OCI-LY7 (cell line): Measurements from ENCODE around the gene KCNIP1. TPM values are rescaled to one million over a fixed set of nuclear protein-coding genes. Genes with fewer than 3 reads are reported as not detected.

Experiments used
- BruUV-seq: library from RNA; stranded (reverse); fragments of 400-500 nt; replicated peaks from 2 replicates; lab custom pipeline; 2021; lab: Mats Ljungman, UMichigan
- CTCF ChIA-PET: fragments of 300-600 bp; sonication (Branson Sonifier 250); formaldehyde crosslinking; loops from one replicate; lab custom pipeline; 2022; ENCODE audit warnings: antibody characterized with exemption; ENCODE audit not compliant: unreplicated experiment; lab: Charles Lee
- POLR2A ChIA-PET: fragments of 300-600 bp; sonication (Branson Sonifier 250); formaldehyde crosslinking; loops from one replicate; lab custom pipeline; 2022; ENCODE audit warnings: antibody characterized with exemption; lab: Charles Lee
- DNase-seq: peaks from one replicate; pipeline ENCODE4 v3.0.0-alpha.2; 2015; ENCODE audit warnings: low spot score
- H2AFZ ChIP-seq: fragments of 200-600 bp; sonication (generic), shearing (Covaris generic); 2 replicates; pipeline ENCODE4 v1.6.1; 2014; ENCODE audit warnings: mild to moderate bottlenecking, antibody characterized with exemption, low read length, moderate library complexity
- H3K27ac ChIP-seq: fragments of 200-600 bp; sonication (generic); 2 replicates; pipeline ENCODE4 v1.5.1; 2014; ENCODE audit warnings: mixed run types, low read depth, mild to moderate bottlenecking, moderate library complexity, low read length, inconsistent platforms; ENCODE audit not compliant: poor library complexity, severe bottlenecking
- H3K36me3 ChIP-seq: fragments of 200-600 bp; sonication (generic); 2 replicates; pipeline ENCODE4 v1.6.1; 2014; ENCODE audit warnings: mild to moderate bottlenecking, antibody characterized with exemption, low read length, moderate library complexity, mixed read lengths; ENCODE audit not compliant: insufficient read depth
- H3K4me1 ChIP-seq: fragments of 200-600 bp; sonication (generic); 2 replicates; pipeline ENCODE4 v1.5.1; 2014; ENCODE audit warnings: mild to moderate bottlenecking, low read length; ENCODE audit not compliant: insufficient read depth, poor library complexity, severe bottlenecking
- H3K4me2 ChIP-seq: fragments of 200-600 bp; sonication (generic); 2 replicates; pipeline ENCODE4 v1.6.1; 2014; ENCODE audit warnings: mild to moderate bottlenecking, low read length
- H3K4me3 ChIP-seq: fragments of 200-600 bp; sonication (generic); 2 replicates; pipeline ENCODE4 v1.5.1; 2014; ENCODE audit warnings: mild to moderate bottlenecking, low read depth, low read length; ENCODE audit not compliant: poor library complexity, severe bottlenecking
- H3K79me2 ChIP-seq: fragments of 200-600 bp; sonication (generic); 2 replicates; pipeline ENCODE4 v1.6.1; 2016; ENCODE audit warnings: low read depth, mild to moderate bottlenecking, low read length, moderate library complexity, mixed read lengths; ENCODE audit not compliant: insufficient read depth
- H3K9me2 ChIP-seq: fragments of 200-600 bp; sonication (generic); 2 replicates; pipeline ENCODE4 v1.6.1; 2016; ENCODE audit warnings: mild to moderate bottlenecking, low read length, mixed read lengths; ENCODE audit not compliant: insufficient read depth
- H3K9me3 ChIP-seq: fragments of 200-600 bp; sonication (generic); 2 replicates; pipeline ENCODE4 v1.6.1; 2014; ENCODE audit warnings: mild to moderate bottlenecking, mixed run types, low read length, mixed read lengths
- H4K20me1 ChIP-seq: fragments of 200-600 bp; sonication (generic); 2 replicates; pipeline ENCODE4 v1.6.1; 2014; ENCODE audit warnings: mild to moderate bottlenecking, antibody characterized with exemption, low read length, moderate library complexity, mixed read lengths; ENCODE audit not compliant: insufficient read depth
- EZH2phosphoT487 ChIP-seq: fragments of 200-600 bp; sonication (generic); IDR thresholded peaks from 2 replicates; pipeline ENCODE4 v1.6.1; 2018; ENCODE audit warnings: low read depth, borderline replicate concordance, mild to moderate bottlenecking, mixed run types, antibody characterized with exemption, low read length, moderate library complexity, mixed read lengths
- intact Hi-C: fragments of 100-400 bp; cut with micrococcal nuclease; formaldehyde crosslinking; loops from one replicate; pipeline ENCODE4 v1.10.0; 2022; ENCODE audit not compliant: unreplicated experiment
- total RNA-seq, 2 experiments: library from RNA; depleted of rRNA in 1 of 2; stranded (reverse); fragments of >200 nt in 1 of 2; shearing (Covaris generic) in 1 of 2; gene quantifications; 2 replicates each; pipeline ENCODE4 v1.2.3, GENCODE V29; 2014 to 2022
- TF ChIP-seq, protein P1 (sequence below): fragments of 200-600 bp; sonication (generic); conservative IDR thresholded peaks from 2 replicates; pipeline ENCODE4 v1.5.1; 2014; ENCODE audit warnings: mild to moderate bottlenecking, antibody characterized with exemption, low read length, moderate library complexity, mixed read lengths

Gene KCNIP1
- total RNA-seq, 2 experiments from 2014 or later = not detected

DNA sequence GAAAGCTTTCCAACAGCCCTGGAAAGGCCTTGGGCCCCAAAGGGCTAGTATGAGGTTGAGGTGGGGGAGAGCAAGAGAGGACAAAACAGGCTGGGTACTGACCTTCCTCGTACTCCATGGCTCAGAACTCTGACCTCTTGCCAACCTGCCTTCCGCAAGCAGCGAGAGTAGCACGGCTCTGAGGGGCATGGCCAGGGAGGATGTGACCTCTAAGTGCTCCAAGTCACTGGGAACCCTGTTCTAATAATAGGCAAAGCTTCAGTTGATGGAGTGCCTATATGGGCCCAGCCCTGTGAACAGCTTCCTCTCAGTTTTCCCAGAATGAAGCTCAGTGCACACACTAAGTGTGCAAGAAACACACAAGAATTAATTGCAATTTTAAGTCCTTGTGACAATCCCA, 152.1 kb downstream of the KCNIP1 start:
- no peak for DNase-seq
- Histone ChIP-seq H3K9me2 (no peaks in the 10 kb centered on the region), H3K79me2 (no peaks in the 10 kb centered on the region), H3K4me2 (no peak overlapping the region), H3K4me1 (no peaks in the 10 kb centered on the region), H3K9me3 (no peaks in the 10 kb centered on the region), H3K27ac (no peak overlapping the region), H3K4me3 (no peak overlapping the region), H3K36me3 (no peaks in the 10 kb centered on the region), H2AFZ (no peak overlapping the region), H4K20me1 (no peaks in the 10 kb centered on the region)
- POLR2A ChIA-PET = no interaction called here
- CTCF ChIA-PET = no interaction called here
- no TSS peak for BruUV-seq
- intact Hi-C loops = no loop called here
- TF ChIP-seq, protein P1, sequence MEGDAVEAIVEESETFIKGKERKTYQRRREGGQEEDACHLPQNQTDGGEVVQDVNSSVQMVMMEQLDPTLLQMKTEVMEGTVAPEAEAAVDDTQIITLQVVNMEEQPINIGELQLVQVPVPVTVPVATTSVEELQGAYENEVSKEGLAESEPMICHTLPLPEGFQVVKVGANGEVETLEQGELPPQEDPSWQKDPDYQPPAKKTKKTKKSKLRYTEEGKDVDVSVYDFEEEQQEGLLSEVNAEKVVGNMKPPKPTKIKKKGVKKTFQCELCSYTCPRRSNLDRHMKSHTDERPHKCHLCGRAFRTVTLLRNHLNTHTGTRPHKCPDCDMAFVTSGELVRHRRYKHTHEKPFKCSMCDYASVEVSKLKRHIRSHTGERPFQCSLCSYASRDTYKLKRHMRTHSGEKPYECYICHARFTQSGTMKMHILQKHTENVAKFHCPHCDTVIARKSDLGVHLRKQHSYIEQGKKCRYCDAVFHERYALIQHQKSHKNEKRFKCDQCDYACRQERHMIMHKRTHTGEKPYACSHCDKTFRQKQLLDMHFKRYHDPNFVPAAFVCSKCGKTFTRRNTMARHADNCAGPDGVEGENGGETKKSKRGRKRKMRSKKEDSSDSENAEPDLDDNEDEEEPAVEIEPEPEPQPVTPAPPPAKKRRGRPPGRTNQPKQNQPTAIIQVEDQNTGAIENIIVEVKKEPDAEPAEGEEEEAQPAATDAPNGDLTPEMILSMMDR = no peak
- no peak for TF ChIP-seq EZH2phosphoT487

DNA sequence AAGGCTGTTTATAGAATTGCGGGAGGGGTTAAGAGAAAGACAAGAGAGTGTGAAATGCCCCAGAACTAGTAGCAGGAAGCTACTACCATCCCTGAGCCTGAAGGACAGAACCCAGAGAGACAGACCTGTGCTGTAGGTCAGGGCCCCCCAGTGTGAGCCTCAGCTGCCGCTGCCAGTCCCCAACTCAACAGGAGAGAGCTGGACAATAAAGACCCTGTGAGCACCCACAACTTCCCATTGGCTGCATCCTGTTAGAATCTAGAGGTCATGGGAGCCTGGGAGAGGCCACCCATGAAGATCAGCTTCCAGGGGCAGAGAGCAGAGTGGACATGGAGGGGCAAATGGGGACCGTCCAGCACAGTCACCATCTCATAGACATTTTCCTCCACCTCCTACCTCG, 152.5 kb downstream of the KCNIP1 start:
- DNase-seq = no peak
- H3K4me2 ChIP-seq = no peak overlapping the region
- ChIA-PET POLR2A (no interaction called here), CTCF (no interaction called here)
- H4K20me1 ChIP-seq = no peaks in the 10 kb centered on the region
- no peaks in the 10 kb centered on the region for H3K4me1 ChIP-seq
- H3K9me2 ChIP-seq = no peaks in the 10 kb centered on the region
- H2AFZ ChIP-seq = no peak overlapping the region
- BruUV-seq = no TSS peak
- H3K27ac ChIP-seq = no peak overlapping the region
- no peaks in the 10 kb centered on the region for H3K79me2 ChIP-seq
- H3K9me3 ChIP-seq = no peaks in the 10 kb centered on the region
- intact Hi-C loops = no loop called here
- H3K4me3 ChIP-seq = no peak overlapping the region
- no peaks in the 10 kb centered on the region for H3K36me3 ChIP-seq
- no peak for TF ChIP-seq EZH2phosphoT487
- TF ChIP-seq, protein P1 = no peak

GRCh38 chr5:170660531-170660930, 156.7 kb downstream of the KCNIP1 start:
- POLR2A ChIA-PET = no interaction called here
- no peak for DNase-seq
- no peaks in the 10 kb centered on the region for H3K9me2 ChIP-seq
- intact Hi-C loops = loop anchor here (10.0 kb wide), 1 partner anchor 66 kb away; no protein-coding TSS in a partner anchor
- CTCF ChIA-PET = no interaction called here
- no peak overlapping the region for H3K4me3 ChIP-seq
- no peaks in the 10 kb centered on the region for H3K36me3 ChIP-seq
- no peaks in the 10 kb centered on the region for H3K79me2 ChIP-seq
- H4K20me1 ChIP-seq = no peaks in the 10 kb centered on the region
- no peak overlapping the region for H3K27ac ChIP-seq
- no TSS peak for BruUV-seq
- H3K4me1 ChIP-seq = no peaks in the 10 kb centered on the region
- H3K9me3 ChIP-seq = no peaks in the 10 kb centered on the region
- TF ChIP-seq EZH2phosphoT487 = no peak
- TF ChIP-seq, protein P1 = no peak
- no peak overlapping the region for H3K4me2 ChIP-seq
- no peak overlapping the region for H2AFZ ChIP-seq
